Uterus (tissue), 2 donors: ENCODE results near the gene AK9.

Experiments
- CTCF ChIP-seq, 4 experiments: fragments of 200-600 bp in 2 of 4; fragments of 450-650 bp in 2 of 4; sonication (generic) in 2 of 4; IDR thresholded peaks; one replicate each; pipeline ENCODE4 v1.5.1; 2016 to 2019; ENCODE audit warnings: antibody characterized with exemption in 4 of 4, mild to moderate bottlenecking in 2 of 4, moderate library complexity in 1 of 4
- POLR2A ChIP-seq, 2 donors: fragments of 450-650 bp; IDR thresholded peaks; one replicate each; pipeline ENCODE4 v1.6.1; 2016; ENCODE audit warnings: antibody characterized with exemption in 2 of 2, mild to moderate bottlenecking in 1 of 2, moderate library complexity in 1 of 2

GRCh38 chr6:109713097-109713496, 22.1 kb upstream of the AK9 start:
- no peak for TF ChIP-seq CTCF (IDR thresholded peaks at IDR 0.05)
- TF ChIP-seq POLR2A (IDR thresholded peaks at IDR 0.05) = no peak
